ENCODE results near the gene DELE1. TPM values are rescaled to one million over a fixed set of nuclear protein-coding genes. Genes with fewer than 3 reads are reported as not detected.
"Not testable (repeated sequence)": the region's sequence is repeated elsewhere in the genome, so short reads cannot be mapped to it uniquely, and the experiment has no call there.

DELE1 gene
- total RNA-seq, 1 donor from 2014 or later = 40.7 TPM

GRCh38 chr5:141919218-141920119 lies 4.2 kb upstream of the DELE1 start:
- DNase-seq (ENCODE audit: low spot score in 2 of 2) = no peak
- intact Hi-C loops (cut with DNase I) = no loop called here
- H3K27me3 ChIP-seq = no peaks in the 10 kb centered on the region
- H3K27ac ChIP-seq = no peak overlapping the region
- H3K36me3 ChIP-seq = no peaks in the 10 kb centered on the region
- no peak overlapping the region for H3K4me3 ChIP-seq
- peaks cover 4 to 8% of the 10 kb centered on the region in 2 donors for H3K4me1 ChIP-seq
- no peaks in the 10 kb centered on the region for H3K9me3 ChIP-seq
- TF ChIP-seq, protein P1, sequence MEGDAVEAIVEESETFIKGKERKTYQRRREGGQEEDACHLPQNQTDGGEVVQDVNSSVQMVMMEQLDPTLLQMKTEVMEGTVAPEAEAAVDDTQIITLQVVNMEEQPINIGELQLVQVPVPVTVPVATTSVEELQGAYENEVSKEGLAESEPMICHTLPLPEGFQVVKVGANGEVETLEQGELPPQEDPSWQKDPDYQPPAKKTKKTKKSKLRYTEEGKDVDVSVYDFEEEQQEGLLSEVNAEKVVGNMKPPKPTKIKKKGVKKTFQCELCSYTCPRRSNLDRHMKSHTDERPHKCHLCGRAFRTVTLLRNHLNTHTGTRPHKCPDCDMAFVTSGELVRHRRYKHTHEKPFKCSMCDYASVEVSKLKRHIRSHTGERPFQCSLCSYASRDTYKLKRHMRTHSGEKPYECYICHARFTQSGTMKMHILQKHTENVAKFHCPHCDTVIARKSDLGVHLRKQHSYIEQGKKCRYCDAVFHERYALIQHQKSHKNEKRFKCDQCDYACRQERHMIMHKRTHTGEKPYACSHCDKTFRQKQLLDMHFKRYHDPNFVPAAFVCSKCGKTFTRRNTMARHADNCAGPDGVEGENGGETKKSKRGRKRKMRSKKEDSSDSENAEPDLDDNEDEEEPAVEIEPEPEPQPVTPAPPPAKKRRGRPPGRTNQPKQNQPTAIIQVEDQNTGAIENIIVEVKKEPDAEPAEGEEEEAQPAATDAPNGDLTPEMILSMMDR (IDR thresholded peaks at IDR 0.05) = no peak

GRCh38 chr5:141920771-141921170 lies 2.9 kb upstream of the DELE1 start:
- Histone ChIP-seq H3K27me3 (no peaks in the 10 kb centered on the region), H3K4me3 (no peak overlapping the region), H3K27ac (no peak overlapping the region), H3K4me1 (peaks cover 8 to 13% of the 10 kb centered on the region in 2 donors), H3K36me3 (peaks cover 5 to 7% of the 10 kb centered on the region in 2 donors), H3K9me3 (no peaks in the 10 kb centered on the region)
- no peak for DNase-seq (ENCODE audit: low spot score in 2 of 2)
- TF ChIP-seq, protein P1 (IDR thresholded peaks at IDR 0.05) = no peak
- intact Hi-C loops (cut with DNase I) = no loop called here

- H3K9me3 ChIP-seq; DNase-seq (ENCODE audit: low spot score in 2 of 2); H3K27me3 ChIP-seq: not testable (repeated sequence)
- Histone ChIP-seq H3K27ac (peak overlapping the region; percentile 96 to 97), H3K4me3 (peak overlapping the region; percentile 70 to 79), H3K36me3 (peaks cover 20 to 23% of the 10 kb centered on the region in 2 donors), H3K4me1 (peaks cover 8 to 13% of the 10 kb centered on the region in 2 donors)
- intact Hi-C loops (cut with DNase I) = loop anchor here (1.0 to 2.0 kb wide), 3 partner anchors 18 to 46 kb away; partner anchors contain the start of gene RNF14
These were observed 734 bp upstream of the DELE1 start for GRCh38 chr5:141922827-141923447.

DNA sequence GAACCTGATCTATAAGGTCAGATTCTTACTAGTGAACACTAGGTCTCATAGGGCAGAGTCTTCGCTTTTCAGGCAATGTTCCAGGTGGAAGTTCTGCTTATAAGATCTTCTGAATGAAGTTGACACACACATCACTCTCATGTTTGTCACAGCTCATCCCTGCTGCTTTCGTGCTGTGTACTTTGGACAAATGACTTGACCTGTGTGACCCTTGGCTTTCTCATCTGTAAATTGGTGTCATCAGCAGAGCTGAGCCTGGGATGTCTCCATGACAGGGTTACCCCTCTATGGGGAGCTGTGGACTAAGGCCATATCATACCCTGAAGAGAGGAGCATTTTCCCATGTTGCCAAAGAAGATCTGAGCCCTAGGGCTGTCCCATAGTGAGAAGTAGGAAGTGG lies 2.8 kb downstream of the DELE1 start:
- Histone ChIP-seq H3K9me3 (no peaks in the 10 kb centered on the region), H3K4me3 (no peak overlapping the region), H3K4me1 (peaks cover 8 to 21% of the 10 kb centered on the region in 2 donors), H3K36me3 (peaks cover 47 to 58% of the 10 kb centered on the region in 2 donors), H3K27ac (no peak overlapping the region), H3K27me3 (no peaks in the 10 kb centered on the region)
- intact Hi-C loops (cut with DNase I) = no loop called here
- TF ChIP-seq, protein P1 (IDR thresholded peaks at IDR 0.05) = no peak
- DNase-seq (ENCODE audit: low spot score in 2 of 2) = no peak

- Histone ChIP-seq H3K36me3 (peaks cover 60 to 72% of the 10 kb centered on the region in 2 donors), H3K27me3 (no peaks in the 10 kb centered on the region), H3K9me3 (no peaks in the 10 kb centered on the region), H3K4me3 (no peak overlapping the region), H3K4me1 (peaks cover 8 to 17% of the 10 kb centered on the region in 2 donors), H3K27ac (no peak overlapping the region)
- intact Hi-C loops (cut with DNase I) = no loop called here
- TF ChIP-seq, protein P1 (IDR thresholded peaks at IDR 0.05) = no peak
- DNase-seq (ENCODE audit: low spot score in 2 of 2) = no peak
These were observed 4.4 kb downstream of the DELE1 start for GRCh38 chr5:141928051-141928450.

Data from ascending aorta (tissue), 2 donors.